Sigmoid colon (tissue), 7 donors: ENCODE measurements around the gene TMTC2. TPM values are rescaled to one million over a fixed set of nuclear protein-coding genes. Genes with fewer than 3 reads are reported as not detected.

ENCODE experiments used
- DNase-seq: peaks from one replicate; pipeline ENCODE4 v3.0.0-alpha.2; 2019
- H3K27ac ChIP-seq, 4 donors: fragments of 200-600 bp; sonication (generic); one replicate each; pipeline ENCODE4 v1.5.1; 2016 to 2019; ENCODE audit warnings: mild to moderate bottlenecking in 1 of 4
- H3K27me3 ChIP-seq, 3 donors: fragments of 200-600 bp; sonication (generic); one replicate each; pipeline ENCODE4 v1.5.1; 2019; ENCODE audit warnings: mild to moderate bottlenecking in 1 of 3
- H3K36me3 ChIP-seq, 4 donors: fragments of 200-600 bp; sonication (generic); one replicate each; pipeline ENCODE4 v1.5.1; 2016 to 2019
- H3K4me1 ChIP-seq, 4 donors: fragments of 200-600 bp; sonication (generic); one replicate each; pipeline ENCODE4 v1.5.1; 2017 to 2019
- H3K4me3 ChIP-seq, 4 donors: fragments of 200-600 bp; sonication (generic); one replicate each; pipeline ENCODE4 v1.5.1; 2017 to 2019; ENCODE audit warnings: mild to moderate bottlenecking in 2 of 4, moderate library complexity in 1 of 4
- H3K9me3 ChIP-seq, 4 donors: fragments of 200-600 bp in 3 of 4; sonication (generic) in 3 of 4; one replicate each; pipeline versions ENCODE4 v1.5.1 to v1.6.1; 2013 to 2019
- CTCF ChIP-seq, 4 experiments: fragments of 450-650 bp in 3 of 4; fragments of 200-600 bp in 1 of 4; IDR thresholded peaks; one replicate each; pipeline ENCODE4 v1.5.1; 2016 to 2019; ENCODE audit warnings: antibody characterized with exemption in 4 of 4, mild to moderate bottlenecking in 3 of 4, moderate library complexity in 2 of 4
- EP300 ChIP-seq, 4 donors: sonication (generic); formaldehyde crosslinking; IDR thresholded peaks; one replicate each; pipeline ENCODE4 v1.6.1; 2017; ENCODE audit warnings: antibody characterized with exemption in 4 of 4
- POLR2A ChIP-seq, 2 donors: fragments of 450-650 bp; IDR thresholded peaks; one replicate each; pipeline ENCODE4 v1.6.1; 2016; ENCODE audit warnings: antibody characterized with exemption in 2 of 2, mild to moderate bottlenecking in 2 of 2, moderate library complexity in 2 of 2
- POLR2AphosphoS5 ChIP-seq, 4 donors: sonication (generic); formaldehyde crosslinking; IDR thresholded peaks; one replicate each; pipeline ENCODE4 v1.6.1; 2017; ENCODE audit warnings: antibody characterized with exemption in 4 of 4
- WGBS, 2 donors: extraction: QIAGEN DNeasy Blood & Tissue Kit; methylation state at CpG; one replicate each; pipeline ENCODE4 v1.1.7; 2013; 5-methylcytosine and 5-hydroxymethylcytosine counted together
- intact Hi-C: fragments of 100-400 bp; cut with DNase I; formaldehyde crosslinking; loops from one replicate; pipeline ENCODE4 v1.15.1; 2023
- polyA plus RNA-seq, 3 donors: library from polyadenylated mRNA; stranded (reverse); fragments of 200-250 nt; gene quantifications; one replicate each; pipeline ENCODE4 v1.2.3, GENCODE V29; 2013
- total RNA-seq, 4 donors: library from RNA; depleted of rRNA; stranded (reverse); fragments of >200 nt; gene quantifications; one replicate each; pipeline ENCODE4 v1.1.0, GENCODE V29; 2016
- donor health status: healthy with polysubstance abuse.
- donor health status: Bipolar disorder and iron deficiency.
- donor health status: healthy.

TMTC2 gene
- total and polyA plus RNA-seq, 7 donors, result 1.2 to 74.4 (median 61.2) TPM

- intact Hi-C loops, result loop anchor here (10.0 kb wide), 1 partner anchor 189 kb away; the partner anchor contains the start of gene TMTC2
- WGBS, 2 donors, result 77 to 87% methylated on average over 3 of the region's 3 CpGs
- Histone ChIP-seq H3K27me3 (no peaks in the 10 kb centered on the region), H3K4me3 (no peak overlapping the region), H3K9me3 (no peaks in the 10 kb centered on the region), H3K36me3 (no peaks in the 10 kb centered on the region), H3K27ac (no peak overlapping the region), H3K4me1 (peaks cover 0 to 59% (median 29%) of the 10 kb centered on the region in 4 donors)
- TF ChIP-seq POLR2AphosphoS5 (IDR thresholded peaks at IDR 0.05) (no peak), EP300 (IDR thresholded peaks at IDR 0.05) (no peak), POLR2A (IDR thresholded peaks at IDR 0.05) (no peak), CTCF (IDR thresholded peaks at IDR 0.05) (no peak)
- DNase-seq, result no peak
Observed at GRCh38 chr12:82873951-82874350, 187.2 kb downstream of the TMTC2 start.

- DNase-seq, result no peak
- H3K4me1 ChIP-seq, result peaks cover 0 to 65% (median 36%) of the 10 kb centered on the region in 4 donors
- no peak overlapping the region for H3K27ac ChIP-seq
- no peaks in the 10 kb centered on the region for H3K27me3 ChIP-seq
- H3K4me3 ChIP-seq, result no peak overlapping the region
- H3K36me3 ChIP-seq, result no peaks in the 10 kb centered on the region
- TF ChIP-seq POLR2A (IDR thresholded peaks at IDR 0.05) (no peak), POLR2AphosphoS5 (IDR thresholded peaks at IDR 0.05) (no peak), CTCF (IDR thresholded peaks at IDR 0.05) (no peak), EP300 (IDR thresholded peaks at IDR 0.05) (no peak)
- WGBS, 2 donors, result 68 to 81% methylated on average over 1 of the region's 1 CpG
- no peaks in the 10 kb centered on the region for H3K9me3 ChIP-seq
- intact Hi-C loops, result loop anchor here (10.0 kb wide), 1 partner anchor 190 kb away; the partner anchor contains the start of gene TMTC2
Observed at GRCh38 chr12:82874945-82875344, 188.2 kb downstream of the TMTC2 start.

- TF ChIP-seq POLR2AphosphoS5 (IDR thresholded peaks at IDR 0.05), result no peak
- no peak for TF ChIP-seq CTCF (IDR thresholded peaks at IDR 0.05)
- TF ChIP-seq EP300 (IDR thresholded peaks at IDR 0.05), result no peak
- TF ChIP-seq POLR2A (IDR thresholded peaks at IDR 0.05), result no peak
- intact Hi-C loops, result loop anchor here (10.0 kb wide), 1 partner anchor 191 kb away; the partner anchor contains the start of gene TMTC2
- DNase-seq, result no peak
- no peaks in the 10 kb centered on the region for H3K9me3 ChIP-seq
- no peaks in the 10 kb centered on the region for H3K36me3 ChIP-seq
- WGBS, 2 donors, result 40 to 83% methylated on average over 2 of the region's 2 CpGs
- peaks cover 0 to 63% (median 36%) of the 10 kb centered on the region in 4 donors for H3K4me1 ChIP-seq
- H3K27me3 ChIP-seq, result no peaks in the 10 kb centered on the region
- H3K4me3 ChIP-seq, result no peak overlapping the region
- no peak overlapping the region for H3K27ac ChIP-seq
Observed at GRCh38 chr12:82876075-82876474, 189.4 kb downstream of the TMTC2 start.

- no peaks in the 10 kb centered on the region for H3K9me3 ChIP-seq
- 95 to 100% methylated on average over 1 of the region's 1 CpG for WGBS, 2 donors
Observed at GRCh38 chr12:82877963-82878362, 191.3 kb downstream of the TMTC2 start.

More at GRCh38 chr12:82877963-82878362, 191.3 kb downstream of the TMTC2 start:
- H3K4me3 ChIP-seq, result no peak overlapping the region
- peaks cover 0 to 46% (median 22%) of the 10 kb centered on the region in 4 donors for H3K4me1 ChIP-seq
- intact Hi-C loops, result loop anchor here (10.0 kb wide), 1 partner anchor 193 kb away; the partner anchor contains the start of gene TMTC2
- TF ChIP-seq POLR2A (IDR thresholded peaks at IDR 0.05), result no peak
- TF ChIP-seq CTCF (IDR thresholded peaks at IDR 0.05), result no peak
- TF ChIP-seq POLR2AphosphoS5 (IDR thresholded peaks at IDR 0.05), result no peak
- TF ChIP-seq EP300 (IDR thresholded peaks at IDR 0.05), result no peak
- no peak overlapping the region for H3K27ac ChIP-seq
- no peaks in the 10 kb centered on the region for H3K27me3 ChIP-seq
- no peaks in the 10 kb centered on the region for H3K36me3 ChIP-seq
- DNase-seq, result no peak
